ENCODE measurements around the gene ESYT3.

The ESYT3 gene

GRCh38 chr3:138470687-138471086 lies 36.3 kb downstream of the ESYT3 start:
- H3K4me3 ChIP-seq (replicated peaks; ENCODE audit: low read depth, low read length) = no peak overlapping the region
- TF ChIP-seq, protein P1, sequence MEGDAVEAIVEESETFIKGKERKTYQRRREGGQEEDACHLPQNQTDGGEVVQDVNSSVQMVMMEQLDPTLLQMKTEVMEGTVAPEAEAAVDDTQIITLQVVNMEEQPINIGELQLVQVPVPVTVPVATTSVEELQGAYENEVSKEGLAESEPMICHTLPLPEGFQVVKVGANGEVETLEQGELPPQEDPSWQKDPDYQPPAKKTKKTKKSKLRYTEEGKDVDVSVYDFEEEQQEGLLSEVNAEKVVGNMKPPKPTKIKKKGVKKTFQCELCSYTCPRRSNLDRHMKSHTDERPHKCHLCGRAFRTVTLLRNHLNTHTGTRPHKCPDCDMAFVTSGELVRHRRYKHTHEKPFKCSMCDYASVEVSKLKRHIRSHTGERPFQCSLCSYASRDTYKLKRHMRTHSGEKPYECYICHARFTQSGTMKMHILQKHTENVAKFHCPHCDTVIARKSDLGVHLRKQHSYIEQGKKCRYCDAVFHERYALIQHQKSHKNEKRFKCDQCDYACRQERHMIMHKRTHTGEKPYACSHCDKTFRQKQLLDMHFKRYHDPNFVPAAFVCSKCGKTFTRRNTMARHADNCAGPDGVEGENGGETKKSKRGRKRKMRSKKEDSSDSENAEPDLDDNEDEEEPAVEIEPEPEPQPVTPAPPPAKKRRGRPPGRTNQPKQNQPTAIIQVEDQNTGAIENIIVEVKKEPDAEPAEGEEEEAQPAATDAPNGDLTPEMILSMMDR (IDR thresholded peaks at IDR 0.05; ENCODE audit: insufficient read depth, low read length, poor library complexity, severe bottlenecking) = no peak
- H3K27me3 ChIP-seq (replicated peaks; ENCODE audit: control insufficient read depth, insufficient read depth, low read length) = peaks cover 3% of the 10 kb centered on the region; the same call in 1 of the 2 replicates
- H3K36me3 ChIP-seq (ENCODE audit: control insufficient read depth, insufficient read depth, low read length) = no peaks in the 10 kb centered on the region
- DNase-seq (ENCODE audit: extremely low read depth, insufficient read length) = no peak

GRCh38 chr3:138471481-138471880 lies 37.1 kb downstream of the ESYT3 start:
- Histone ChIP-seq H3K4me3 (replicated peaks; ENCODE audit: low read depth, low read length) (no peak overlapping the region), H3K36me3 (ENCODE audit: control insufficient read depth, insufficient read depth, low read length) (no peaks in the 10 kb centered on the region), H3K27me3 (replicated peaks; ENCODE audit: control insufficient read depth, insufficient read depth, low read length) (peaks cover 3% of the 10 kb centered on the region; the same call in 1 of the 2 replicates)
- DNase-seq (ENCODE audit: extremely low read depth, insufficient read length) = no peak
- TF ChIP-seq, protein P1 (IDR thresholded peaks at IDR 0.05; ENCODE audit: insufficient read depth, low read length, poor library complexity, severe bottlenecking) = no peak

DNA sequence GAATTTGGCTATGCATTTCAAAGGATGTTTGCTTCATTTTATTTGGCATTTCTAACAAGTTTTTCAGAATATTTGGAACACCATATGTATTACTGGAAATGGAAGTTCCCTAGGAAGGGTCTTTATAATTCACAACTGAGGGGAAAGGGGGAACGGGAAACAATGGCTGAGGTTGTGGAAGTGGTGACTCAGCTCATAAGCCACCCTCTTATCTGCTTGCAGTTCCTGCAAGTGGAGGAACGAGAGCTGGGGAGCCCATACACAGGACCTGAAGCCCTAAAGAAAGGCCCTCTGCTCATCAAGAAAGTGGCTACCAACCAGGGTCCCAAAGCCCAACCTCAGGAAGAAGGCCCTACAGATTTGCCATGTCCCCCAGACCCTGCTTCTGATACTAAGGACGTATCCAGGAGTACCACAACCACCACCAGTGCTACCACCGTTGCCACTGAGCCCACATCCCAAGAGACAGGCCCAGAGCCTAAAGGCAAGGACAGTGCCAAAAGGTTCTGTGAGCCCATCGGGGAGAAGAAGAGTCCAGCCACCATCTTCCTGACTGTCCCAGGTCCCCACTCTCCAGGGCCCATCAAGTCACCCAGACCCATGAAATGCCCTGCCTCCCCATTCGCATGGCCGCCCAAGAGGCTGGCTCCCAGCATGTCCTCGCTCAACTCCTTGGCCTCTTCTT lies 37.9 kb downstream of the ESYT3 start:
- TF ChIP-seq, protein P1 (IDR thresholded peaks at IDR 0.05; ENCODE audit: insufficient read depth, low read length, poor library complexity, severe bottlenecking) = no peak
- DNase-seq (ENCODE audit: extremely low read depth, insufficient read length) = no peak
- Histone ChIP-seq H3K27me3 (replicated peaks; ENCODE audit: control insufficient read depth, insufficient read depth, low read length) (peaks cover 3% of the 10 kb centered on the region; the same call in 1 of the 2 replicates), H3K36me3 (ENCODE audit: control insufficient read depth, insufficient read depth, low read length) (no peaks in the 10 kb centered on the region), H3K4me3 (replicated peaks; ENCODE audit: low read depth, low read length) (no peak overlapping the region)

- TF ChIP-seq, protein P1 (IDR thresholded peaks at IDR 0.05; ENCODE audit: insufficient read depth, low read length, poor library complexity, severe bottlenecking) = no peak
- Histone ChIP-seq H3K36me3 (ENCODE audit: control insufficient read depth, insufficient read depth, low read length) (no peaks in the 10 kb centered on the region), H3K27me3 (replicated peaks; ENCODE audit: control insufficient read depth, insufficient read depth, low read length) (peaks cover 3% of the 10 kb centered on the region; the same call in 1 of the 2 replicates), H3K4me3 (replicated peaks; ENCODE audit: low read depth, low read length) (no peak overlapping the region)
- DNase-seq (ENCODE audit: extremely low read depth, insufficient read length) = no peak
Measured at GRCh38 chr3:138473391-138473790, 39.0 kb downstream of the ESYT3 start.

- Histone ChIP-seq H3K36me3 (ENCODE audit: control insufficient read depth, insufficient read depth, low read length) (no peaks in the 10 kb centered on the region), H3K4me3 (replicated peaks; ENCODE audit: low read depth, low read length) (no peak overlapping the region), H3K27me3 (replicated peaks; ENCODE audit: control insufficient read depth, insufficient read depth, low read length) (no peaks in the 10 kb centered on the region)
- no peak for DNase-seq (ENCODE audit: extremely low read depth, insufficient read length)
- TF ChIP-seq, protein P1 (IDR thresholded peaks at IDR 0.05; ENCODE audit: insufficient read depth, low read length, poor library complexity, severe bottlenecking) = no peak
Measured at GRCh38 chr3:138474163-138474562, 39.7 kb downstream of the ESYT3 start.

Measured in GM06990 (cell line).